Measurements from ENCODE around the gene ADGRL1.

- TF ChIP-seq, protein P1, sequence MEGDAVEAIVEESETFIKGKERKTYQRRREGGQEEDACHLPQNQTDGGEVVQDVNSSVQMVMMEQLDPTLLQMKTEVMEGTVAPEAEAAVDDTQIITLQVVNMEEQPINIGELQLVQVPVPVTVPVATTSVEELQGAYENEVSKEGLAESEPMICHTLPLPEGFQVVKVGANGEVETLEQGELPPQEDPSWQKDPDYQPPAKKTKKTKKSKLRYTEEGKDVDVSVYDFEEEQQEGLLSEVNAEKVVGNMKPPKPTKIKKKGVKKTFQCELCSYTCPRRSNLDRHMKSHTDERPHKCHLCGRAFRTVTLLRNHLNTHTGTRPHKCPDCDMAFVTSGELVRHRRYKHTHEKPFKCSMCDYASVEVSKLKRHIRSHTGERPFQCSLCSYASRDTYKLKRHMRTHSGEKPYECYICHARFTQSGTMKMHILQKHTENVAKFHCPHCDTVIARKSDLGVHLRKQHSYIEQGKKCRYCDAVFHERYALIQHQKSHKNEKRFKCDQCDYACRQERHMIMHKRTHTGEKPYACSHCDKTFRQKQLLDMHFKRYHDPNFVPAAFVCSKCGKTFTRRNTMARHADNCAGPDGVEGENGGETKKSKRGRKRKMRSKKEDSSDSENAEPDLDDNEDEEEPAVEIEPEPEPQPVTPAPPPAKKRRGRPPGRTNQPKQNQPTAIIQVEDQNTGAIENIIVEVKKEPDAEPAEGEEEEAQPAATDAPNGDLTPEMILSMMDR (conservative IDR thresholded peaks at IDR 0.05 in 1 of 2, IDR thresholded peaks at IDR 0.05 in 1 of 2; ENCODE audit: extremely low read depth in 1 of 2, insufficient read depth in 1 of 2, low read depth in 1 of 2, low read length in 2 of 2), result no peak
- TF ChIP-seq EZH2 (IDR thresholded peaks at IDR 0.05; ENCODE audit: borderline replicate concordance, low read length), result no peak
Measured at GRCh38 chr19:14248578-14249011, 42.6 kb upstream of the ADGRL1 start.

Data from mammary epithelial cell (primary cell).